ENCODE results near the gene ZNF141. TPM values are rescaled to one million over a fixed set of nuclear protein-coding genes. Genes with fewer than 3 reads are reported as not detected.

The ZNF141 gene
- total RNA-seq, 4 donors from 2014 or later, result 5.6 to 40.6 (median 12.0) TPM

- peak within 1 kb of the TSS; percentile 50 for H3K4me3 ChIP-seq
Measured at GRCh38 chr4:304969-305680, 32.5 kb upstream of the ZNF141 start, which contains the start of gene ZNF732. Gene ZNF732, minus strand, starts transcription at chr4:305474. Its CDS starts 164 bp downstream, at chr4:305310.

GRCh38 chr4:306551-306961 lies 31.1 kb upstream of the ZNF141 start:
- H3K27me3 ChIP-seq, result peaks cover 12% of the 10 kb centered on the region
- H3K9me3 ChIP-seq, result no peaks in the 10 kb centered on the region
- TF ChIP-seq POLR2A (IDR thresholded peaks at IDR 0.05) (no peak), CTCF (IDR thresholded peaks at IDR 0.05) (no peak), POLR2AphosphoS5 (IDR thresholded peaks at IDR 0.05) (no peak), EP300 (IDR thresholded peaks at IDR 0.05) (no peak)
- H3K4me3 ChIP-seq, result no peak overlapping the region
- DNase-seq (ENCODE audit: low spot score in 2 of 2), result no peak
- no peak overlapping the region for H3K27ac ChIP-seq
- WGBS, result 68% methylated on average over 3 of the region's 3 CpGs
- peaks cover 6% of the 10 kb centered on the region for H3K4me1 ChIP-seq
- no peaks in the 10 kb centered on the region for H3K36me3 ChIP-seq

More at GRCh38 chr4:304969-305680, 32.5 kb upstream of the ZNF141 start, which contains the start of gene ZNF732:
- TF ChIP-seq POLR2AphosphoS5 (IDR thresholded peaks at IDR 0.05) (no peak), POLR2A (IDR thresholded peaks at IDR 0.05) (no peak), CTCF (IDR thresholded peaks at IDR 0.05) (no peak), EP300 (IDR thresholded peaks at IDR 0.05) (no peak)
- peaks cover 12% of the 10 kb centered on the region for H3K27me3 ChIP-seq
- WGBS, result 4% methylated on average over 14 of the region's 53 CpGs
- peak; percentile 59 to 81 for DNase-seq (ENCODE audit: low spot score in 2 of 2)
- H3K36me3 ChIP-seq, result no peaks in the 10 kb centered on the region
- no peaks in the 10 kb centered on the region for H3K9me3 ChIP-seq
- H3K27ac ChIP-seq, result no peak within 1 kb of the TSS
- peaks cover 6% of the 10 kb centered on the region for H3K4me1 ChIP-seq

GRCh38 chr4:309807-310206 lies 27.8 kb upstream of the ZNF141 start:
- Histone ChIP-seq H3K27ac (no peak overlapping the region), H3K27me3 (peaks cover 6% of the 10 kb centered on the region), H3K4me1 (peaks cover under 1% of the 10 kb centered on the region), H3K36me3 (no peaks in the 10 kb centered on the region), H3K4me3 (no peak overlapping the region), H3K9me3 (no peaks in the 10 kb centered on the region)
- TF ChIP-seq POLR2AphosphoS5 (IDR thresholded peaks at IDR 0.05) (no peak), POLR2A (IDR thresholded peaks at IDR 0.05) (no peak), CTCF (IDR thresholded peaks at IDR 0.05) (no peak), EP300 (IDR thresholded peaks at IDR 0.05) (no peak)
- DNase-seq (ENCODE audit: low spot score in 2 of 2), result no peak
- 82% methylated on average over 1 of the region's 1 CpG for WGBS

GRCh38 chr4:314296-314903 lies 23.2 kb upstream of the ZNF141 start:
- DNase-seq (ENCODE audit: low spot score in 2 of 2), result no peak
- no peak overlapping the region for H3K27ac ChIP-seq
- 100% methylated on average over 1 of the region's 1 CpG for WGBS
- H3K27me3 ChIP-seq, result no peaks in the 10 kb centered on the region
- TF ChIP-seq EP300 (IDR thresholded peaks at IDR 0.05) (no peak), CTCF (IDR thresholded peaks at IDR 0.05) (no peak), POLR2A (IDR thresholded peaks at IDR 0.05) (no peak), POLR2AphosphoS5 (IDR thresholded peaks at IDR 0.05) (no peak)
- no peaks in the 10 kb centered on the region for H3K36me3 ChIP-seq
- no peak overlapping the region for H3K4me3 ChIP-seq
- no peaks in the 10 kb centered on the region for H3K4me1 ChIP-seq
- peaks cover 6% of the 10 kb centered on the region for H3K9me3 ChIP-seq

GRCh38 chr4:328729-329128 lies 8.9 kb upstream of the ZNF141 start:
- 91% methylated on average over 8 of the region's 8 CpGs for WGBS
- Histone ChIP-seq H3K36me3 (no peaks in the 10 kb centered on the region), H3K9me3 (peaks cover 8% of the 10 kb centered on the region), H3K27me3 (no peaks in the 10 kb centered on the region), H3K27ac (no peak overlapping the region), H3K4me3 (no peak overlapping the region), H3K4me1 (no peaks in the 10 kb centered on the region)
- no peak for DNase-seq (ENCODE audit: low spot score in 2 of 2)
- no peak for TF ChIP-seq CTCF (IDR thresholded peaks at IDR 0.05)

Measured in suprapubic skin (tissue), 4 donors.